Parathyroid adenoma (tissue), 2 donors: ENCODE data around the gene TUT4.

ENCODE experiments used
- H2AFZ ChIP-seq: fragments of 300-600 bp; sonication (generic); one replicate; pipeline ENCODE4 v1.7.0; 2017; ENCODE audit warnings: antibody characterized with exemption, mild to moderate bottlenecking
- H3K27ac ChIP-seq: fragments of 300-600 bp; sonication (generic); one replicate; pipeline ENCODE4 v1.7.0; 2017
- H3K27me3 ChIP-seq: fragments of 300-600 bp; sonication (generic); one replicate; pipeline ENCODE4 v1.7.0; 2017; ENCODE audit warnings: low read length; ENCODE audit not compliant: control insufficient read depth, insufficient read depth
- H3K36me3 ChIP-seq: fragments of 300-600 bp; sonication (generic); one replicate; pipeline ENCODE4 v1.7.0; 2017; ENCODE audit warnings: low read length; ENCODE audit not compliant: control insufficient read depth, insufficient read depth
- H3K4me1 ChIP-seq: fragments of 300-600 bp; sonication (generic); one replicate; pipeline ENCODE4 v1.7.0; 2017; ENCODE audit warnings: control low read depth
- H3K4me2 ChIP-seq: fragments of 300-600 bp; sonication (generic); one replicate; pipeline ENCODE4 v1.7.0; 2017; ENCODE audit warnings: low read length
- H3K4me3 ChIP-seq: fragments of 300-600 bp; sonication (generic); one replicate; pipeline ENCODE4 v1.7.0; 2017; ENCODE audit warnings: low read depth, low read length
- H3K79me2 ChIP-seq: fragments of 300-600 bp; sonication (generic); one replicate; pipeline ENCODE4 v1.7.0; 2017; ENCODE audit warnings: control low read depth
- H3K9ac ChIP-seq: fragments of 300-600 bp; sonication (generic); one replicate; pipeline ENCODE4 v1.7.0; 2017; ENCODE audit warnings: mild to moderate bottlenecking
- H3K9me3 ChIP-seq: fragments of 300-600 bp; sonication (generic); one replicate; pipeline ENCODE4 v1.7.0; 2017; ENCODE audit warnings: low read length; ENCODE audit not compliant: control insufficient read depth
- TF ChIP-seq, protein P1 (sequence below): fragments of 300-600 bp; sonication (generic); IDR thresholded peaks from one replicate; pipeline ENCODE4 v1.7.0; 2017; ENCODE audit warnings: antibody characterized with exemption, mild to moderate bottlenecking
- donor health status: primary hyperparathyroidism.

The TUT4 gene

DNA sequence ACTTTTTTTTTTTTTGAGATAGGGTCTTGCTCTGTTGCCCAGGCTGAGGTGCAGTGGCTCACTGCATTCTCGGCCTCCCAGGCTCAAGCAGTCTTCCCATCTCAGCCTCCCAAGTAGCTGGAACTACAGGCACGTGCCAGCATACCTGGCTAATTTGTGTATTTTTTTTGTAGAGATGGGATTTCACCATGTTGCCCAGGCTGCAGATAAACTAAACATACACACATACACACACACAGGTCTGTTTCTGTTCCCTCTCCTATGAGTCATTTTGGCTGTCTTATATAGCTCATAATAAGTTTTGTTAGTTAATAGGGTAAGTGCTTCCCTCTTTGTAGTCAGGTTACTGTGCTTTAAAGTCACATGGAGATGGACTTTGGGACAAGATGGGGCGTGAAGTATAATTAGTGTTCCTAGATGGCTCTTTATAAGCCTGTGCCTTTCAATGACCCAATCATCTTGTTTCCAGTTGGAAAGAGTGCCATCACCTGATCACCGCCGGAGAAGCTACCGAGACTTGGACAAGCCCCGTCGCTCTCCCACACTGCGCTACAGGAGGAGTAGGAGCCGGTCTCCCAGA lies 139.4 kb downstream of the TUT4 start:
- Histone ChIP-seq H3K4me2 (no peak overlapping the region), H3K9me3 (no peaks in the 10 kb centered on the region), H3K79me2 (no peaks in the 10 kb centered on the region), H2AFZ (no peak overlapping the region), H3K36me3 (no peaks in the 10 kb centered on the region), H3K4me3 (no peak overlapping the region), H3K9ac (no peak overlapping the region), H3K27me3 (no peaks in the 10 kb centered on the region), H3K4me1 (no peaks in the 10 kb centered on the region), H3K27ac (no peak overlapping the region)
- TF ChIP-seq, protein P1, sequence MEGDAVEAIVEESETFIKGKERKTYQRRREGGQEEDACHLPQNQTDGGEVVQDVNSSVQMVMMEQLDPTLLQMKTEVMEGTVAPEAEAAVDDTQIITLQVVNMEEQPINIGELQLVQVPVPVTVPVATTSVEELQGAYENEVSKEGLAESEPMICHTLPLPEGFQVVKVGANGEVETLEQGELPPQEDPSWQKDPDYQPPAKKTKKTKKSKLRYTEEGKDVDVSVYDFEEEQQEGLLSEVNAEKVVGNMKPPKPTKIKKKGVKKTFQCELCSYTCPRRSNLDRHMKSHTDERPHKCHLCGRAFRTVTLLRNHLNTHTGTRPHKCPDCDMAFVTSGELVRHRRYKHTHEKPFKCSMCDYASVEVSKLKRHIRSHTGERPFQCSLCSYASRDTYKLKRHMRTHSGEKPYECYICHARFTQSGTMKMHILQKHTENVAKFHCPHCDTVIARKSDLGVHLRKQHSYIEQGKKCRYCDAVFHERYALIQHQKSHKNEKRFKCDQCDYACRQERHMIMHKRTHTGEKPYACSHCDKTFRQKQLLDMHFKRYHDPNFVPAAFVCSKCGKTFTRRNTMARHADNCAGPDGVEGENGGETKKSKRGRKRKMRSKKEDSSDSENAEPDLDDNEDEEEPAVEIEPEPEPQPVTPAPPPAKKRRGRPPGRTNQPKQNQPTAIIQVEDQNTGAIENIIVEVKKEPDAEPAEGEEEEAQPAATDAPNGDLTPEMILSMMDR: no peak

DNA sequence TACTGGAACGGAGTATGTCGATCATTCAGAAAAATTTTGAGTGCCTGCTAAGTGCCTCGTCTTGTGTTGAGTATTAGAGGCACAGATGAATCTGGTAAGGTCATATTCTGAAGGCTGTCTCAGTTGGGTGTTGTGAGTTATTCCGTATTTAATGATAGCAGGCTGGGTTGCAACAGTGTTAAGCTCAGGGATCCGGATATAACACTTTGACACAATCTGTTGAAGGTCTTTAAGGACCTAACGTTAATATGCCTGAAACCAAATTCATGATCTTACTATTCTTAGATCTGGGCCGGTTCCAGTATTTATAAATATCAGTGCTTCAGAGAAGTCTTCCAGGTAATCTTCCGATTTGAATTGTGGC lies 147.9 kb downstream of the TUT4 start:
- no peaks in the 10 kb centered on the region for H3K27me3 ChIP-seq
- H3K27ac ChIP-seq: peak overlapping the region; percentile 96
- H3K79me2 ChIP-seq: peaks cover 2% of the 10 kb centered on the region
- peak overlapping the region; percentile 93 for H3K4me3 ChIP-seq
- peak overlapping the region; percentile 67 for H3K4me2 ChIP-seq
- H3K36me3 ChIP-seq: no peaks in the 10 kb centered on the region
- no peaks in the 10 kb centered on the region for H3K9me3 ChIP-seq
- peak overlapping the region; percentile 93 for H2AFZ ChIP-seq
- TF ChIP-seq, protein P1: no peak
- H3K4me1 ChIP-seq: peaks cover 3% of the 10 kb centered on the region
- no peak overlapping the region for H3K9ac ChIP-seq

DNA sequence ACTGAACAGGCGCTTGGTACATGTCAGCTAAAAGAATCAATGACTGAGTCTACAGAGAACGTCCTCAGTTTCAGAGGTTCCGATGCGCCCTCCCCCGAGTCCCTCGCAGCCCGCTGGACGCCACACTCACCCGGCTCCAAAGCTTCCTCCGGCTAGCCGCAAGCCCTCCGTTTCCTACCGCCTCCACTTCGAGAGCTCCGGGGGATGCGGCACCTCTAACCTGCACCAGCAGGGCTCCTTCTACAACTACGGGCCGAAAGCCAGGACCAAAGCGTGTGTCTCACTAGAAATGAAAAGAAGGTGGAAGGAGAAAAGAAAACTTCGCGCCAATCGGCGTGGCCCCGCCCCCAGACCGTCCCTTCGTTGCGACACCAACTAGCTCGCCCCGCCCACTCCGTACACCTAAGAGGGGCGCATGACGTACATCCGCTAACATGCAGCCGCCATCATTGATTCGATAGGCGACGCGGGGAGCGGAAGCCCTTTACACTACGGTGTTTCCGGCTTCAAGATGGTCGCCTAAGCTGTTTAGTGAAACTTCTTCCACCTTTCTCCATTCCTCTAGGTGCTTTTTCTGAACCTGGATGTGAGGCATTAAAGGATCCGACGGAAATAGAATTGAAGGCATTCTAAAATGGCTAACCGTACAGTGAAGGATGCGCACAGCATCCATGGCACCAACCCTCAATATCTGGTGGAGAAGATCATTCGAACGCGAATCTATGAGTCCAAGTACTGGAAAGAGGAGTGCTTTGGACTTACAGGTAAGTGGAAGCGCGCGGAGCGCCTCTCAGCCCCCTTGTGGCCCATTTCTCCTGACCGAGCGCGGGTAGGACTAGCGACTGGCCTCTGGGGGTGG lies 148.5 kb downstream of the TUT4 start, which contains the start of the genes ORC1 and PRPF38A:
Gene ORC1, minus strand, starts transcription at position 308 of the 859 bp plus-strand sequence. CDS start 2,200 bp downstream, outside the sequence.
Gene PRPF38A, plus strand, starts transcription at position 487 of the 859 bp plus-strand sequence. Its CDS starts 148 bp downstream, at position 635.
- Histone ChIP-seq H3K9ac (no peak within 1 kb of the TSS), H3K79me2 (peaks cover 2% of the 10 kb centered on the region), H3K4me1 (peaks cover 3% of the 10 kb centered on the region), H3K4me2 (peak within 1 kb of the TSS; percentile 67), H3K9me3 (no peaks in the 10 kb centered on the region), H3K27ac (peak within 1 kb of the TSS; percentile 96), H3K36me3 (no peaks in the 10 kb centered on the region), H3K4me3 (peak within 1 kb of the TSS; percentile 93), H3K27me3 (no peaks in the 10 kb centered on the region), H2AFZ (peak within 1 kb of the TSS; percentile 93)
- TF ChIP-seq, protein P1: peak; percentile 32

DNA sequence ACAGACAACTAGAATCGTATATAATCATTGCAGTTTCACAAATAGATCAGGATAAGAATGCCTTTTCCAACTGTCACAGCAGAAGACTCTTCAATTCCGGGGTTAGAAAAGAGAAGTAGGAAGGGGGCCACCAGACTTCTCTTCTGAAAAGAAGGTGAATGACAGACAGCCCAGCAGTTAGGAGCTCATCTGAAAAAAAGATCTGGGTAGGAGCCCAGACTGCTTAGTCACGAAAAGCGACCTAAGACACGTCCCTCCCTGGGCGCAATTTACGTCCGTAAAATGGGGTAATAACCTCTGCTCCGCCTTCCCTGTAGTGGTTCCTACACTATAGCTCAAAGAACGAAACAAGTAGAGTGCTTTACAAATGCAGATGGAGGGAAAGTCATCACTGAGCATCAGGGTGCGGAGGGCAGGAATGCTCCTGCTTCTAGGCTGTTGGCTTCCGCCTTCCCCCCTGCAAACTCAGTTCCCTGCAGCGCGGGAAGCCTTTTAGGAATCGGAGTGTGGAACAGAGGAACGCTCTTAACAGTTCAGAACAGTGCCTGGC lies 149.3 kb downstream of the TUT4 start:
- Histone ChIP-seq H3K4me1 (peaks cover 3% of the 10 kb centered on the region), H3K27me3 (no peaks in the 10 kb centered on the region), H3K4me3 (peak overlapping the region; percentile 93), H3K9me3 (no peaks in the 10 kb centered on the region), H3K27ac (no peak overlapping the region), H3K4me2 (peak overlapping the region; percentile 67), H3K36me3 (no peaks in the 10 kb centered on the region), H2AFZ (peak overlapping the region; percentile 93), H3K9ac (no peak overlapping the region), H3K79me2 (peaks cover 2% of the 10 kb centered on the region)
- TF ChIP-seq, protein P1: no peak
